NCI-H748 (cell line): ENCODE data around the gene ILF2.
"Not testable (repeated sequence)": the region's sequence is repeated elsewhere in the genome, so short reads cannot be mapped to it uniquely, and the experiment has no call there.

Source experiments
- DNase-seq: peaks from one replicate; lab custom pipeline; 2025; ENCODE audit not compliant: unreplicated experiment; lab: John Stamatoyannopoulos, UW

The ILF2 gene

GRCh38 chr1:153679337-153680119 is 8.7 kb upstream of the ILF2 start:
- DNase-seq, result peak; percentile 55

DNA sequence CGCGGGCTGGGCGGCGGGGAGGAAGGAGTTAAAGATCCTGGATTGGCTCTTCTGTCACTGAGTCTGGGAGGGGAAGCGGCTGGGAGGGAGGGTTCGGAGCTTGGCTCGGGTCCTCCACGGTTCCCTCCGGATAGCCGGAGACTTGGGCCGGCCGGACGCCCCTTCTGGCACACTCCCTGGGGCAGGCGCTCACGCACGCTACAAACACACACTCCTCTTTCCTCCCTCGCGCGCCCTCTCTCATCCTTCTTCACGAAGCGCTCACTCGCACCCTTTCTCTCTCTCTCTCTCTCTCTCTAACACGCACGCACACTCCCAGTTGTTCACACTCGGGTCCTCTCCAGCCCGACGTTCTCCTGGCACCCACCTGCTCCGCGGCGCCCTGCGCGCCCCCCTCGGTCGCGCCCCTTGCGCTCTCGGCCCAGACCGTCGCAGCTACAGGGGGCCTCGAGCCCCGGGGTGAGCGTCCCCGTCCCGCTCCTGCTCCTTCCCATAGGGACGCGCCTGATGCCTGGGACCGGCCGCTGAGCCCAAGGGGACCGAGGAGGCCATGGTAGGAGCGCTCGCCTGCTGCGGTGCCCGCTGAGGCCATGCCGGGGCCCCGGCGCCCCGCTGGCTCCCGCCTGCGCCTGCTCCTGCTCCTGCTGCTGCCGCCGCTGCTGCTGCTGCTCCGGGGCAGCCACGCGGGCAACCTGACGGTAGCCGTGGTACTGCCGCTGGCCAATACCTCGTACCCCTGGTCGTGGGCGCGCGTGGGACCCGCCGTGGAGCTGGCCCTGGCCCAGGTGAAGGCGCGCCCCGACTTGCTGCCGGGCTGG is 7.9 kb upstream of the ILF2 start, which contains the start of gene NPR1:
Gene NPR1 (plus strand): TSS at position 170 of the 818 bp plus-strand sequence. CDS start 421 bp downstream, at position 591.
- peak; percentile 52 for DNase-seq

- DNase-seq, result peak; percentile 59
These were observed 7.1 kb upstream of the ILF2 start for GRCh38 chr1:153677718-153678518.

GRCh38 chr1:153673511-153673910 is 2.7 kb upstream of the ILF2 start:
- no peak for DNase-seq

DNA sequence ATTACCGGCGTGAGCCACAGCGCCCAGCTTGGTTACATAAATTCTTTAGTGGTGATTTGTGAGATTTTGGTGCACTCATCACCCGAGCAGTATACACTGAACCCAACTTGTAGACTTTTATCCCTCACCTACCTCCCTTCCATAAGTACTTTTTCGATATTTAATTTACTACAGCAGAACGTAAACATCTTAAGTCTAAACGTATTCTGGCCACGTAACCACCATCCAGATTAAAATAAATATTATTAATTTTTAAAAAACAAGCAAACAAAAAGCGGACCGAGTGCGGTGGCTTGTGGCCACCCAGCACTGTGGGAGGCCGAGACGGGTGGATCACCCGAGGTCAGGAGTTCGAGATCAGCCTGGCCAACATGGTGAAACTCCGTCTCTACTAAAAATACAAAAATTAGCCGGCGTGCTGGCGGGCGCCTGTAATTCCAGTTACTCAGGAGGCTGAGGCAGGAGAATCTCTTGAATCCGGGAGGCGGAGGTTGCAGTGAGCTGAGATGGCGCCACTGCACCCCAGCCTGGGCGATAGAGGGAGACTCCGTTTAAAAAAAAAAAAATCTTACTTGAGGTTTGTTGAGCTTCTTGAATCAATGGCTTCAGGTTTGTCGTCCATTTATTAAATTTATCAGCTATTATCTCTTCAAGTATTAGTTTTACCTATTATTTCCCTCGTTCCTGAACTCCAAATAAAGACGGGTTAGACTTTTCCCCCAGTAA is 998 bp upstream of the ILF2 start:
- peak; percentile 73 for DNase-seq

GRCh38 chr1:153670257-153670858 is 435 bp downstream of the ILF2 start:
- DNase-seq, result peak; percentile 34

- no peak for DNase-seq
These were observed 1.2 kb downstream of the ILF2 start for GRCh38 chr1:153669606-153670005.

- not testable (repeated sequence) for DNase-seq
These were observed 2.1 kb downstream of the ILF2 start for GRCh38 chr1:153668672-153669071.

DNA sequence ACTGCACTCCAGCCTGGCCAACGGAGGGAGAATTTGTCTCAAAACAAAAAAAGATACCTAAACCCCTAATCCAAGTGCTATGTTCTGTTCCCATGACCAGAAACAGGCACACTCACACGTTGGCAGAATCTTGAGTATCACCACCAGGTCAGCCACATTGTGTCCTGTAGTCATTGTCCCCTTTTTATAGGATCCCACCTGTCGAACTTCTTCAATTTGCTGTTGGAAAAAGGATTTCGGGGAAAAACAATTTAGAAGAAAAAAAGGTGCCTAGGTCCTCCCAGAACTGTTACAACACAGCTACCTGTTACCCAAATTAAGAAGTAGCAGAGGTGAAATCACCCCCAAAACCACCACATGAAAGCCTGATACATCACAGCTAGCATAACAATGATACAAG is 3.4 kb downstream of the ILF2 start:
- DNase-seq, result no peak

GRCh38 chr1:153663211-153663610 is 7.6 kb downstream of the ILF2 start:
- no peak for DNase-seq

- no peak for DNase-seq
These were observed 8.5 kb downstream of the ILF2 start for GRCh38 chr1:153662269-153662668.

DNA sequence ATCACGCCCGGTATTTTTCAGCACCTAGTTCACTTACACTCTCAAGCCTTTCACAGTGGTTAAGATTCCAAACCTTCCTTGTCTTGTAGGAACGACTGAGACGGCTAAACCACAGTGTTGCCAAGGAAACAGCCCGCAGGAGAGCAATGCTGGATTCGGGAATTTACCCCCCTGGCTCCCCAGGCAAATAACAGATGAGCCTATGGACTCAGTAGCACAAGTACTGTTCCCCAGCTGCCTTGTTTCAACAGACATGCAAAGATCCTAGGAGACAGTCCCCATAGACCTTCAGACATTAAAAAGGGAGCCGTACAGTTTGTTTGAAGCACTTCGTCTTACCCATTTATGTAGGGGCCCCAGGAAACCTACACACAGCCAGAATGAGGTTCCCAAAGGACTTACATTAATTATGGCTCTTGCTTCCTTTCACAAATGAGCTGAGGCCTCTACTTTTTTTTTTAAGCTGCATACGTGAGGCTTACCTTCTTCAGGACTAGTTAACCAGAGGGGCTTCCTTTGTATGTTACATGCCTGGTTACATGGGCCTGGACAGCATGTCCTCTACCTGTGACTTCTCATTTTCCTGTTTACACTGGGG is 9.6 kb downstream of the ILF2 start:
- DNase-seq, result no peak

GRCh38 chr1:153659656-153660055 is 11.1 kb downstream of the ILF2 start:
- DNase-seq, result no peak

GRCh38 chr1:153659175-153659534 is 11.6 kb downstream of the ILF2 start:
- DNase-seq, result no peak

- peak; percentile 90 for DNase-seq
These were observed 12.2 kb downstream of the ILF2 start, which contains the start of gene SNAPIN for GRCh38 chr1:153658400-153659174. Gene SNAPIN (plus strand): TSS chr1:153658703. CDS start chr1:153658744, 41 bp downstream.

GRCh38 chr1:153655333-153655732 is 15.5 kb downstream of the ILF2 start:
- DNase-seq, result no peak

DNA sequence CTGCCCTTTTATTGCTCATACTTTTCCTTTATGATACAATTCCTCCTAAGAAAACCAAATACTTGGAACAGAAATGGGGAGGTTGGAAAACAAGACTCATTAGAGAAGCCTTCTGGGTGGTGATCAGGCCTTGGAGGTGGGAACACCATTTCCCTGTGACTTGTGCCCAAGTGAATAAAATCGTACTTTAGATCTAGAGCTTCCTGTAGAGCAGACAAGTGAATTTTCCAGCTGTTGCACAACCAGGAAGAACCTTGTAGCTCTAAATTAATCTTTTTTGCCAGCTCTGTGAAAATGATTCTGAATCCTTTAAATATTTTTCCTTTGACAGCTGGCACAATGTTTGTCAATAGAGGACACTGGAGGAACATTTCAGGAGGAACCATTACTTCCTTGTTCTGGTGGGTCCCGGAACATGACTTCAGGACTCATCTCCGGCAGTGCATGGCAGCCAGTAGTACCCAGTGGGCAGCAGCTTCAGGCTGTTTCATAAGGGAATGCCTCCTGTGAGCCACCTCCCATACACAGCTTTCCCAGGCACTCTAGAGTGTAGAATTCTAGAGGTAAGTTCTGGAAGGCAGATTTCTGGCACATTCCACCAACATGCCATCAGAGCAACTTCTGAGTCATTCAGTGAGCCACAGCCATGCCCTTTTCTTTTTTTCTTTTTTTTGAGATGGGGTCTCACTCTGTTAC is 17.8 kb downstream of the ILF2 start:
- no peak for DNase-seq

DNA sequence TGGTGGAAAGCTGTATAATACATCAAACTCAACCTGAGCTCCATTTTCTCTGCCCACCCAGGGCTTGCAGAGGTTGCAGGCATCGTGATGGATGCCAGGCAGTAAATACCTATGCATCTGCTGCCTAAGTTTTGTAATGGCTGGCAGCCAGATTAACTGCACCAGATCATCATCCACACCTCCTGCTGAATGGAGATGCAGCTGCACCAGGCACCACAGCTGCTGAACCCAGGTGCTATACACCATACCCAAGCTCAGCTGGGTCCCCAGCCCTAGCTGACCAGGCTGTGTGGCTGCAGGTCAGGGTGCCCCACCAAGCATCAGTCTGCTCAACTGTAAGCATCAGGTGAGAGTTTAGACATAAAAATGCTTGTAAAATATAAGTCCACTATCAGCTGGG is 19.0 kb downstream of the ILF2 start:
- DNase-seq, result no peak
